HG02588 (cell line): ENCODE data around the gene KIF4B.

Source experiments
- ATAC-seq: cut with Tn5 transposase; IDR thresholded peaks from one replicate; pipeline ENCODE4 v1.9.1; 2021; ENCODE audit warnings: mild to moderate bottlenecking, moderate library complexity; ENCODE audit not compliant: unreplicated experiment

KIF4B gene

GRCh38 chr5:155052532-155052931, 39.0 kb downstream of the KIF4B start:
- no peak for ATAC-seq

- no peak for ATAC-seq
Observed at GRCh38 chr5:155053501-155053900, 39.9 kb downstream of the KIF4B start.

GRCh38 chr5:155056644-155057269, 43.2 kb downstream of the KIF4B start:
- no peak for ATAC-seq

- no peak for ATAC-seq
Observed at GRCh38 chr5:155057626-155058025, 44.1 kb downstream of the KIF4B start.

- ATAC-seq: no peak
Observed at GRCh38 chr5:155064580-155064979, 51.0 kb downstream of the KIF4B start.

GRCh38 chr5:155066886-155067595, 53.5 kb downstream of the KIF4B start:
- ATAC-seq: no peak
